Measurements from ENCODE around the gene FBXW9. TPM values are rescaled to one million over a fixed set of nuclear protein-coding genes. Genes with fewer than 3 reads are reported as not detected.
"Not testable (repeated sequence)": the region's sequence is repeated elsewhere in the genome, so short reads cannot be mapped to it uniquely, and the experiment has no call there.

The FBXW9 gene
- total RNA-seq, 1 experiment from 2014 or later, result 6.1 TPM

- in situ Hi-C loops (cut with HindIII; ENCODE audit: low pct_unique_long_range_greater_than_20kb, low sequenced_read_pairs), result no loop called here
Measured at GRCh38 chr19:12667731-12668302, 28.6 kb downstream of the FBXW9 start.

GRCh38 chr19:12666265-12667048, 30.0 kb downstream of the FBXW9 start, which contains the start of the genes MAN2B1 and WDR83:
Gene MAN2B1, minus strand, starts transcription at chr19:12666742. Its CDS starts 41 bp downstream, at chr19:12666701.
Gene WDR83, plus strand, starts transcription at chr19:12666807. Its CDS starts 2,984 bp downstream, at chr19:12669791.
- DNase-seq (ENCODE audit: low read depth, low spot score), result peak; percentile 58
- in situ Hi-C loops (cut with HindIII; ENCODE audit: low pct_unique_long_range_greater_than_20kb, low sequenced_read_pairs), result no loop called here

More at GRCh38 chr19:12667731-12668302, 28.6 kb downstream of the FBXW9 start:
- no peak for DNase-seq (ENCODE audit: low read depth, low spot score)

GRCh38 chr19:12665671-12666264, 30.7 kb downstream of the FBXW9 start:
- DNase-seq (ENCODE audit: low read depth, low spot score), result no peak
- in situ Hi-C loops (cut with HindIII; ENCODE audit: low pct_unique_long_range_greater_than_20kb, low sequenced_read_pairs), result no loop called here

GRCh38 chr19:12665281-12665573, 31.2 kb downstream of the FBXW9 start:
- DNase-seq (ENCODE audit: low read depth, low spot score), result no peak
- in situ Hi-C loops (cut with HindIII; ENCODE audit: low pct_unique_long_range_greater_than_20kb, low sequenced_read_pairs), result no loop called here

GRCh38 chr19:12664406-12665280, 31.8 kb downstream of the FBXW9 start:
- DNase-seq (ENCODE audit: low read depth, low spot score), result peak; percentile 34
- in situ Hi-C loops (cut with HindIII; ENCODE audit: low pct_unique_long_range_greater_than_20kb, low sequenced_read_pairs), result no loop called here

GRCh38 chr19:12660980-12661379, 35.5 kb downstream of the FBXW9 start:
- in situ Hi-C loops (cut with HindIII; ENCODE audit: low pct_unique_long_range_greater_than_20kb, low sequenced_read_pairs), result no loop called here
- DNase-seq (ENCODE audit: low read depth, low spot score), result no peak

GRCh38 chr19:12657966-12658365, 38.5 kb downstream of the FBXW9 start:
- in situ Hi-C loops (cut with HindIII; ENCODE audit: low pct_unique_long_range_greater_than_20kb, low sequenced_read_pairs), result no loop called here
- no peak for DNase-seq (ENCODE audit: low read depth, low spot score)

- DNase-seq (ENCODE audit: low read depth, low spot score), result no peak
- in situ Hi-C loops (cut with HindIII; ENCODE audit: low pct_unique_long_range_greater_than_20kb, low sequenced_read_pairs), result no loop called here
Measured at GRCh38 chr19:12656899-12657571, 39.4 kb downstream of the FBXW9 start.

- in situ Hi-C loops (cut with HindIII; ENCODE audit: low pct_unique_long_range_greater_than_20kb, low sequenced_read_pairs), result no loop called here
Measured at GRCh38 chr19:12655546-12655945, 40.9 kb downstream of the FBXW9 start.

GRCh38 chr19:12652219-12652618, 44.2 kb downstream of the FBXW9 start:
- DNase-seq (ENCODE audit: low read depth, low spot score), result no peak
- in situ Hi-C loops (cut with HindIII; ENCODE audit: low pct_unique_long_range_greater_than_20kb, low sequenced_read_pairs), result no loop called here

More at GRCh38 chr19:12655546-12655945, 40.9 kb downstream of the FBXW9 start:
- no peak for DNase-seq (ENCODE audit: low read depth, low spot score)

- DNase-seq (ENCODE audit: low read depth, low spot score), result no peak
- in situ Hi-C loops (cut with HindIII; ENCODE audit: low pct_unique_long_range_greater_than_20kb, low sequenced_read_pairs), result no loop called here
Measured at GRCh38 chr19:12649941-12650340, 46.5 kb downstream of the FBXW9 start.

GRCh38 chr19:12648088-12648487, 48.3 kb downstream of the FBXW9 start:
- in situ Hi-C loops (cut with HindIII; ENCODE audit: low pct_unique_long_range_greater_than_20kb, low sequenced_read_pairs), result no loop called here
- DNase-seq (ENCODE audit: low read depth, low spot score), result no peak

- no peak for DNase-seq (ENCODE audit: low read depth, low spot score)
- in situ Hi-C loops (cut with HindIII; ENCODE audit: low pct_unique_long_range_greater_than_20kb, low sequenced_read_pairs), result no loop called here
Measured at GRCh38 chr19:12647490-12648071, 48.9 kb downstream of the FBXW9 start.

GRCh38 chr19:12647047-12647446, 49.4 kb downstream of the FBXW9 start:
- DNase-seq (ENCODE audit: low read depth, low spot score), result no peak
- in situ Hi-C loops (cut with HindIII; ENCODE audit: low pct_unique_long_range_greater_than_20kb, low sequenced_read_pairs), result no loop called here

- in situ Hi-C loops (cut with HindIII; ENCODE audit: low pct_unique_long_range_greater_than_20kb, low sequenced_read_pairs), result no loop called here
- no peak for DNase-seq (ENCODE audit: low read depth, low spot score)
Measured at GRCh38 chr19:12646551-12646950, 49.9 kb downstream of the FBXW9 start.

- in situ Hi-C loops (cut with HindIII; ENCODE audit: low pct_unique_long_range_greater_than_20kb, low sequenced_read_pairs); DNase-seq (ENCODE audit: low read depth, low spot score): not testable (repeated sequence)
Measured at GRCh38 chr19:12643716-12644115, 52.7 kb downstream of the FBXW9 start.

GRCh38 chr19:12642506-12642905, 53.9 kb downstream of the FBXW9 start:
- in situ Hi-C loops (cut with HindIII; ENCODE audit: low pct_unique_long_range_greater_than_20kb, low sequenced_read_pairs), result no loop called here
- DNase-seq (ENCODE audit: low read depth, low spot score), result no peak
